ENCODE results near the gene EML4.
"Not testable (repeated sequence)": the region's sequence is repeated elsewhere in the genome, so short reads cannot be mapped to it uniquely, and the experiment has no call there.

GRCh38 chr2:42346856-42347255 lies 177.7 kb downstream of the EML4 start:
- TF ChIP-seq EZH2 (IDR thresholded peaks at IDR 0.05); POLR2AphosphoS5 (IDR thresholded peaks at IDR 0.05; ENCODE audit: borderline replicate concordance, low read depth, low read length); FOXP2 (optimal IDR thresholded peaks at IDR 0.05; ENCODE audit: control extremely low read depth, extremely low read length, insufficient read depth): not testable (repeated sequence)

Measured in SK-N-MC (cell line).